GM18858 (cell line): ENCODE data around the gene NDUFA1.
"Not testable (repeated sequence)": the region's sequence is repeated elsewhere in the genome, so short reads cannot be mapped to it uniquely, and the experiment has no call there.

Experiments
- ATAC-seq: cut with Tn5 transposase; IDR thresholded peaks from one replicate; pipeline ENCODE4 v1.9.1; 2021; ENCODE audit not compliant: unreplicated experiment

NDUFA1 gene

GRCh38 chrX:119900976-119901375, 29.3 kb downstream of the NDUFA1 start:
- ATAC-seq = no peak

DNA sequence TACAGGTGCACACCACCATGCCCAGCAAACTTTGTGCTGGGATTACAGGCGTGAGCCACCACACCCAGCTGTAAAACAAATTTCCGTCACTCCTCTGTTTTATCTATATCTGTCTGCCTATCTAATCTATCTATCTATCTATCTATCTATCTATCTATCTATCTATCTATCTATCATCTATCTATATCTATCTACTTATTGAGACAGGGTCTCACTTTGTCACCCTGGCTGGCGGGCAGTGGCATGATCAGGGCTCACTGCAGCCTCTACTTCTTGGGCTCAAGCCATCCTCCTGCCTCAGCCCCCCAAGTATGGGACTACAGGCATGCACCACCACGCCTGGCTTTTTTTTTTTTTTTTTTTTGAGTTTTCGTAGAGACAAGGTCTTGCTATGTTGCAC, 44.7 kb downstream of the NDUFA1 start:
- no peak for ATAC-seq

DNA sequence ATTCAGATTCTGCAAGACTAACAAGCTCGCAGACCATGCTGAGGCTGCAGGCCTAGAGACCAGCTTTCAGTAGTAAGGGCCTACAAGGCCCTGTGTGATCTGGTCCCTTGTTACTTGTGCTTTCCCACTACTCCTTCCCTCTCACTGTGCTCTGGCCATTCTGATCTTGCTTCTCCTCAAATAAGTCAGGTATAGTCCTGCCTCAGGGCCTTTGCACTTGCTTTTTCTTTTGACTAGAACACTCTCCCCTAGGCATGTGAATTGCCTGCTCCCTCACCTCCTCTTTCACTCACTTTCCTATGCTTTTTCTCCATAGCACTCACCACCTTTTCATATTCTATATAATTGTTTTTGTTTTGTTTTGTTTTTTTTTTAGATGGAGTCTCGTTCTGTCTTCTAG, 46.2 kb downstream of the NDUFA1 start:
- ATAC-seq = no peak

DNA sequence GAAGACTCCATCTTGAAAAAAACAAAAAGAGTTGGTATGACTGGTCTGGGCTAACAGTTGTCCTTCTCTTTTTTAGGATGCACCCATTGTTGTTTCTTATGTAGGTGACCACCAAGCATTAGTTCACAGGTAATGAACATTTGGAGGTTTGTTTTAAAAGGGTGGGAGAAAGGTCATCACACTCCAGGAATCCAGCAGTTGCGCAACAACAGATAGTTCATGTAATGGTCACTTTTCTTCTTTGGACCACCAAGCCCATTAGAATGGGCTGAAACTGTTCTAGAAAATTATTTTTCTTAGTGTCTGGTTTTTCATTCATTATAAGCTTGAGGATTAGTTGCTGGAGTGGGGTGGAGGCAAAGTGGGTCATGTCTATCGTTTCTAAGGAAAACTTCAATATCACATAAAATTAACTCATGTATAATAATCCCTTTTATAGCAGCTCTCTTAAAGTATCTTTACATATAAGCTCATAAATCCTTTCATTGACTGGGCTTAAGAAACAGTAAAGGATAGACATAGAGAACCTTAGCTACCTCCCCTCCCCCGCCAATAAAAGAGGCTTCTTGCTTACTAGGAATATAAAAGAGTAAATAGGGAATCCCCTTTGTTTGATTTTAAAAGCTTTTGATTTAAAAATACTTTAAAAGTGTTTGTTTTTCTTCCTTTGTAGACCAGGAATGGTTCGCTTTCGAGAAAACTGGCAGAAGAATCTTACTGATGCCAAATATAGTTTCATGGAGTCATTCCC, 48.4 kb downstream of the NDUFA1 start:
- no peak for ATAC-seq

GRCh38 chrX:119922391-119922790, 50.8 kb downstream of the NDUFA1 start:
- ATAC-seq = not testable (repeated sequence)
